Measurements from ENCODE around the gene ZMIZ1. TPM values are rescaled to one million over a fixed set of nuclear protein-coding genes. Genes with fewer than 3 reads are reported as not detected.

ZMIZ1 gene
- total and polyA plus RNA-seq, 12 donors: 6.6 to 113 (median 55.1) TPM

DNA sequence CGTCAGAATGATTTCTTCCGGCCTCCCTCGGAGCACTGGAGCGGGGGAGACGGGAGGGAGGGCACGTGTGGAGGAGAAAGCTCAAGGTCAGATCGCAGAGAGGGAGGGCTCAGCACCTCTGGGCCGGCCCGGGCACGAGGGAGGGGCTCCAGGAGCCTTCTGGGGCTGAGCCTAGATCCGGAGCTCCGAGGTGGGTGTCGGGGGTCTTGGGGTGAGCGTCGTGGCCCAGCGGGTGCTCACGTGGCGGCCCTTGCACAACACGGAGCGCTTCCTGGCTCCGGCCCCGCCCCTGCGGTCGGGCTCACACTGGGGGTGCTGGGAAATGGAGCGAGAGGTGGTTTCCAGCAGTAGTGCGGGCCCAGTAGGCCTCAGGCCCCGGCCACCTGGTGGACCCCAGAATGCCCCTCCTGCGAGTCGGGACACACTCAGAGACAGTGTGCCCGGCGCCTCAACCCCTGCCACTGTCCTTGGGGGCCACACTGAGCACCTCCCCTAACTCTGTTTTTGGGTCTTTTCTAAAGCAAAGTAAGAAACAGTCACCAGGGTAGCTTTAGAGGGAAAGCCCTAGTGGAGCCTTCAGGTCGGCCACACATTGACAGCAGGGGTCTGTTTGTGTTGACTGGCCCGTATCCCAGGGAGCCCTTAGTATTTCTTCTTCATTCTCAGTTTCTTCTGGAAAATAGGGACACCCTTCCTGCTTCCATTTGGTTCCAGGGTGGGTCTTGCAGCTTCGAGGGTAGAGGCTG is 279.3 kb downstream of the ZMIZ1 start:
- Histone ChIP-seq H3K27ac (peak overlapping the region; percentile 82 to 99 (median 92)), H3K36me3 (replicated peaks in 1 of 2) (peaks cover 0 to 42% of the 10 kb centered on the region in 2 donors)

DNA sequence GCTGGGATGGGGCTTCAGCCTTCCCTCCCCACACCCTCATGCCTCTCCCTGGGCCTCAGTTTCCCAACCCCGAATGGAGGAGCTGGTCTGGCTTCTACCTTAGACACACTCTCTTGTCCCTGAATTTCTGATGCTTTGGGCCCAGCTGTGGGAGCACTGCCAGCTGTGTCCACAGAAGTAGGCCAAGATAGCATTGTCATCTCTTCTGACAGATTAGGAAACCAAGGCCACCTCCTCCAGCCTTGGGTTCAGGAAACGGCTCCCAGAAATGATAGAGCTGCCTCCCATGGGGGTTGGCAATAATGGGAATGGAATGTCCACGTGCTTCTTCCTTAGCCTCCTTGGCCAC is 279.8 kb downstream of the ZMIZ1 start:
- Histone ChIP-seq H3K9me3 (replicated peaks in 1 of 3) (no peaks in the 10 kb centered on the region), H3K4me1 (replicated peaks in 1 of 2) (peaks cover 37 to 45% of the 10 kb centered on the region in 2 donors), H3K27ac (peak overlapping the region; percentile 82 to 99 (median 92)), H3K36me3 (replicated peaks in 1 of 2) (peaks cover 0 to 47% of the 10 kb centered on the region in 2 donors), H3K4me3 (peak overlapping the region in 2 of 4 donors; percentile 57 to 91), H3K27me3 (no peaks in the 10 kb centered on the region)
- no peak for TF ChIP-seq POLR2A (IDR thresholded peaks at IDR 0.05)
- TF ChIP-seq, protein P1, sequence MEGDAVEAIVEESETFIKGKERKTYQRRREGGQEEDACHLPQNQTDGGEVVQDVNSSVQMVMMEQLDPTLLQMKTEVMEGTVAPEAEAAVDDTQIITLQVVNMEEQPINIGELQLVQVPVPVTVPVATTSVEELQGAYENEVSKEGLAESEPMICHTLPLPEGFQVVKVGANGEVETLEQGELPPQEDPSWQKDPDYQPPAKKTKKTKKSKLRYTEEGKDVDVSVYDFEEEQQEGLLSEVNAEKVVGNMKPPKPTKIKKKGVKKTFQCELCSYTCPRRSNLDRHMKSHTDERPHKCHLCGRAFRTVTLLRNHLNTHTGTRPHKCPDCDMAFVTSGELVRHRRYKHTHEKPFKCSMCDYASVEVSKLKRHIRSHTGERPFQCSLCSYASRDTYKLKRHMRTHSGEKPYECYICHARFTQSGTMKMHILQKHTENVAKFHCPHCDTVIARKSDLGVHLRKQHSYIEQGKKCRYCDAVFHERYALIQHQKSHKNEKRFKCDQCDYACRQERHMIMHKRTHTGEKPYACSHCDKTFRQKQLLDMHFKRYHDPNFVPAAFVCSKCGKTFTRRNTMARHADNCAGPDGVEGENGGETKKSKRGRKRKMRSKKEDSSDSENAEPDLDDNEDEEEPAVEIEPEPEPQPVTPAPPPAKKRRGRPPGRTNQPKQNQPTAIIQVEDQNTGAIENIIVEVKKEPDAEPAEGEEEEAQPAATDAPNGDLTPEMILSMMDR (IDR thresholded peaks at IDR 0.05): no peak
- intact Hi-C loops (cut with DNase I): no loop called here
- WGBS, 4 donors: 19 to 32% (median 27%) methylated on average over 3 of the region's 3 CpGs
- peak; percentile 69 to 91 (median 85) for DNase-seq

More for the DNA sequence above, 279.3 kb downstream of the ZMIZ1 start:
- Histone ChIP-seq H3K9me3 (replicated peaks in 1 of 3) (no peaks in the 10 kb centered on the region), H3K27me3 (no peaks in the 10 kb centered on the region), H3K4me3 (peak overlapping the region; percentile 18 to 91 (median 60)), H3K4me1 (replicated peaks in 1 of 2) (peaks cover 37 to 45% of the 10 kb centered on the region in 2 donors)
- TF ChIP-seq, protein P1 (IDR thresholded peaks at IDR 0.05): no peak
- no peak for TF ChIP-seq POLR2A (IDR thresholded peaks at IDR 0.05)
- peak; percentile 73 to 82 (median 78) for DNase-seq
- 4 to 9% (median 5%) methylated on average over 13 to 34 of the region's 34 CpGs for WGBS, 4 donors
- intact Hi-C loops (cut with DNase I): no loop called here

DNA sequence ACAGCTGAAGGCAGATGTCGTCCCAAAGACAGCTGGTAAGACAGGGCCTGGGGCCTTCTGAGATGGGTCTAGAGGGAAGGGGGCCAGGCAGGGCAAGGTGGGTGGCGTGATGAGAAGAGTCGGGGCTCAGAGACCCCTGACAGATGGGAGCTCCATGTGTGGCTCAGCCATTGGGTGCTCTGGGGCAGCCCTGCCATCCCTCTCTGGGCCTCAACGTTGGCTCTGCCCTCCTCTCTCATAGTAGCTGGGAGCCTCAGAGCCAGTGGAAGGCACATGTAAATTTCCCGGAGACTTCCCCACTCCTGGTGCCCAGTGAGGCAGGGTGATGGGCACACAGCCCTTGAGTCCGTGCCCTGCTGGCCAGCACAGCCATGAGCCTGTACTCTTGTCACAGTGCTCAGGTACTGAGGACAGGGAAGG is 280.3 kb downstream of the ZMIZ1 start:
- H3K27ac ChIP-seq: peak overlapping the region; percentile 35 to 99 (median 92)
- peaks cover 0 to 52% of the 10 kb centered on the region in 2 donors for H3K36me3 ChIP-seq (replicated peaks in 1 of 2)
- H3K9me3 ChIP-seq (replicated peaks in 1 of 3): no peaks in the 10 kb centered on the region
- DNase-seq: peak in 1 of 7 donors; percentile 55
- WGBS, 4 donors: 60 to 66% (median 64%) methylated on average over 6 of the region's 6 CpGs
- no peaks in the 10 kb centered on the region for H3K27me3 ChIP-seq
- peak overlapping the region in 1 of 4 donors; percentile 91 for H3K4me3 ChIP-seq
- H3K4me1 ChIP-seq (replicated peaks in 1 of 2): peaks cover 37 to 45% of the 10 kb centered on the region in 2 donors
- no peak for TF ChIP-seq POLR2A (IDR thresholded peaks at IDR 0.05)
- TF ChIP-seq, protein P1 (IDR thresholded peaks at IDR 0.05): no peak
- intact Hi-C loops (cut with DNase I): no loop called here

DNA sequence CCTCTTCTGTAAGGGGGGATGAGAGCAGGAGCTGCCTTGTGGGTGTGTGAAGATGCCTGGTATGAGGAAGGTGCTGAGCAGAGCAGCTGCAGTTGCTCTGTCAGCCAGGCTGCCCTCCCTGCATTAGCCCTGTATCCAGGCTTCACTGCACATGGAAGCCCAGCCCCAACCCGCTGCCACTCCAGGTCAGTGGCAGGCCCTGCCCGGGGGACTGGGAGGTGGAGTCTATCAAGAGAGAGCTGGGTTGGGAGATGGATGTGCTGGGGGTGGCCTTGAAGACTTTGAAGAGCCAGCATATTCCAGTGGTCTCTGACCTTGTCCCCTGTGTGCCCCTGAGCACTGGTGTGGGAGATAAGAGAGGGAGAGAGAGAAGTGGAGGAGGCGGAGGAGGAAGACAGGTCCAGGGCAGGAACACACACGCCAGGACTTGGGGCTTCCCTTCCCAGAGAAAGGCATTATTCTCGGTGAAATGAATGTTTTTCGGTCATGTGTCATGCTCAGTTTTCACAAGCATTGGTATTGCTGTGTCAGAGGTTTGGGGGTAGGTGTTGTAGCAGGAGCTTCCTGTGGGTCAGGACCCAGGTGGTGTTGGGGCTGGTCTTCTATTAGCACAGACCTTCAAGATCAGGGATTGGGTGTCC is 281.1 kb downstream of the ZMIZ1 start:
- peak in 6 of 7 donors; percentile 74 to 88 (median 84) for DNase-seq
- Histone ChIP-seq H3K4me3 (peak overlapping the region in 1 of 4 donors; percentile 91), H3K4me1 (replicated peaks in 1 of 2) (peaks cover 37 to 45% of the 10 kb centered on the region in 2 donors), H3K27me3 (no peaks in the 10 kb centered on the region), H3K9me3 (replicated peaks in 1 of 3) (no peaks in the 10 kb centered on the region), H3K27ac (peak overlapping the region; percentile 1 to 99 (median 92)), H3K36me3 (replicated peaks in 1 of 2) (peaks cover 0 to 60% of the 10 kb centered on the region in 2 donors)
- TF ChIP-seq, protein P1 (IDR thresholded peaks at IDR 0.05): no peak
- peak in 1 of 2 donors; percentile 53 for TF ChIP-seq POLR2A (IDR thresholded peaks at IDR 0.05)
- WGBS, 4 donors: 41 to 59% (median 49%) methylated on average over 4 to 6 of the region's 6 CpGs
- intact Hi-C loops (cut with DNase I): no loop called here

Measured in adrenal gland (tissue), 12 donors.